ENCODE measurements around the gene LSM5. TPM values are rescaled to one million over a fixed set of nuclear protein-coding genes. Genes with fewer than 3 reads are reported as not detected.
A peak's percentile ranks its signal among the peaks of the same experiment; 100 is the strongest.
"Not testable (repeated sequence)": the region's sequence is repeated elsewhere in the genome, so short reads cannot be mapped to it uniquely, and the experiment has no call there.

Gene LSM5
- total RNA-seq, 6 experiments from 2014 or later: 46.7 to 64.4 (median 61.4) TPM

- Mint-ChIP-seq H3K36me3 (ENCODE audit: low read depth) (peaks cover 29% of the 10 kb centered on the region), H3K27ac (peak overlapping the region; percentile 96)
Observed at GRCh38 chr7:32506266-32507054, 16.3 kb upstream of the LSM5 start.

GRCh38 chr7:32502728-32503127 is 12.5 kb upstream of the LSM5 start:
- H3K27me3 Mint-ChIP-seq (ENCODE audit: insufficient read depth): no peaks in the 10 kb centered on the region
- no peak for TF ChIP-seq CTCF (IDR thresholded peaks at IDR 0.05)
- peaks cover 7% of the 10 kb centered on the region; the same call in 1 of the 2 replicates for H3K9me3 Mint-ChIP-seq
- H3K27ac Mint-ChIP-seq: peak overlapping the region; percentile 68
- peaks cover 21% of the 10 kb centered on the region for H3K36me3 Mint-ChIP-seq (ENCODE audit: low read depth)
- peaks cover 57% of the 10 kb centered on the region for H3K4me1 Mint-ChIP-seq (ENCODE audit: low read depth)
- H3K4me3 Mint-ChIP-seq: no peak overlapping the region; the same call in 1 of the 2 replicates
- DNase-seq: no peak

More at GRCh38 chr7:32506266-32507054, 16.3 kb upstream of the LSM5 start:
- peaks cover 47% of the 10 kb centered on the region for H3K4me1 Mint-ChIP-seq (ENCODE audit: low read depth)
- peak; percentile 92 for DNase-seq
- H3K27me3 Mint-ChIP-seq (ENCODE audit: insufficient read depth): no peaks in the 10 kb centered on the region; the same call in 1 of the 2 replicates
- H3K9me3 Mint-ChIP-seq: no peaks in the 10 kb centered on the region
- peak overlapping the region; percentile 89 for H3K4me3 Mint-ChIP-seq
- no peak for TF ChIP-seq CTCF (IDR thresholded peaks at IDR 0.05)

GRCh38 chr7:32501522-32501921 is 11.3 kb upstream of the LSM5 start:
- no peak for TF ChIP-seq CTCF (IDR thresholded peaks at IDR 0.05)
- peak; percentile 60 for DNase-seq
- Mint-ChIP-seq H3K36me3 (ENCODE audit: low read depth) (peaks cover 16% of the 10 kb centered on the region), H3K27ac (peak overlapping the region; percentile 89), H3K4me3 (peak overlapping the region; percentile 64), H3K4me1 (ENCODE audit: low read depth) (peaks cover 56% of the 10 kb centered on the region), H3K9me3 (peaks cover 7% of the 10 kb centered on the region; the same call in 1 of the 2 replicates), H3K27me3 (ENCODE audit: insufficient read depth) (no peaks in the 10 kb centered on the region)

- peaks cover 55% of the 10 kb centered on the region for H3K4me1 Mint-ChIP-seq (ENCODE audit: low read depth)
- H3K36me3 Mint-ChIP-seq (ENCODE audit: low read depth): peaks cover 19% of the 10 kb centered on the region
- DNase-seq: peak; percentile 65
- H3K27ac Mint-ChIP-seq: peak overlapping the region; percentile 89
- peak overlapping the region; percentile 64 for H3K4me3 Mint-ChIP-seq
- H3K27me3 Mint-ChIP-seq (ENCODE audit: insufficient read depth): no peaks in the 10 kb centered on the region
- peaks cover 7% of the 10 kb centered on the region; the same call in 1 of the 2 replicates for H3K9me3 Mint-ChIP-seq
- no peak for TF ChIP-seq CTCF (IDR thresholded peaks at IDR 0.05)
Observed at GRCh38 chr7:32500922-32501341, 10.8 kb upstream of the LSM5 start.

- not testable (repeated sequence) for H3K9me3 Mint-ChIP-seq; H3K27me3 Mint-ChIP-seq (ENCODE audit: insufficient read depth); DNase-seq
- peak overlapping the region; percentile 89 for H3K27ac Mint-ChIP-seq
- peak overlapping the region; percentile 64 for H3K4me3 Mint-ChIP-seq
- peaks cover 22% of the 10 kb centered on the region for H3K36me3 Mint-ChIP-seq (ENCODE audit: low read depth)
- H3K4me1 Mint-ChIP-seq (ENCODE audit: low read depth): peaks cover 51% of the 10 kb centered on the region
Observed at GRCh38 chr7:32500216-32500615, 10.0 kb upstream of the LSM5 start.

GRCh38 chr7:32499755-32500154 is 9.6 kb upstream of the LSM5 start:
- H3K9me3 Mint-ChIP-seq; H3K27me3 Mint-ChIP-seq (ENCODE audit: insufficient read depth); DNase-seq: not testable (repeated sequence)
- H3K4me1 Mint-ChIP-seq (ENCODE audit: low read depth): peaks cover 51% of the 10 kb centered on the region
- H3K4me3 Mint-ChIP-seq: peak overlapping the region; percentile 64; the same call in 1 of the 2 replicates
- H3K36me3 Mint-ChIP-seq (ENCODE audit: low read depth): peaks cover 22% of the 10 kb centered on the region
- peak overlapping the region; percentile 89; the same call in 1 of the 2 replicates for H3K27ac Mint-ChIP-seq

Data from HFFc6 (cell line).